Breast epithelium (tissue), 3 donors: ENCODE measurements around the gene ABHD2.

Experiments used
- CTCF ChIP-seq, 3 donors: fragments of 450-650 bp; IDR thresholded peaks; one replicate each; pipeline ENCODE4 v1.5.1; 2016 to 2017; ENCODE audit warnings: antibody characterized with exemption in 3 of 3, mild to moderate bottlenecking in 3 of 3, moderate library complexity in 3 of 3
- POLR2A ChIP-seq: fragments of 450-650 bp; IDR thresholded peaks from one replicate; pipeline ENCODE4 v1.6.1; 2016; ENCODE audit warnings: antibody characterized with exemption, mild to moderate bottlenecking, moderate library complexity

- no peak for TF ChIP-seq CTCF (IDR thresholded peaks at IDR 0.05)
- no peak for TF ChIP-seq POLR2A
These were observed 59.9 kb downstream of the ABHD2 start for GRCh38 chr15:89148126-89148525.
